Peyer's patch (tissue), 4 donors: ENCODE data around the gene MEF2C. TPM values are rescaled to one million over a fixed set of nuclear protein-coding genes. Genes with fewer than 3 reads are reported as not detected.

ENCODE experiments used
- DNase-seq, 3 donors: peaks; one replicate each; pipeline ENCODE4 v3.0.0-alpha.2; 2017 to 2019
- H3K27ac ChIP-seq, 4 donors: fragments of 200-600 bp; sonication (generic); one replicate each; pipeline ENCODE4 v1.5.1; 2016 to 2019
- H3K27me3 ChIP-seq, 2 donors: fragments of 200-600 bp; sonication (generic); one replicate each; pipeline ENCODE4 v1.5.1; 2019
- H3K36me3 ChIP-seq, 3 donors: fragments of 200-600 bp; sonication (generic); one replicate each; pipeline ENCODE4 v1.5.1; 2016 to 2019
- H3K4me1 ChIP-seq, 4 donors: fragments of 200-600 bp; sonication (generic); one replicate each; pipeline ENCODE4 v1.5.1; 2016 to 2019
- H3K4me3 ChIP-seq, 4 donors: fragments of 200-600 bp; sonication (generic); 1 replicate in 3 of 4; 2 replicates in 1 of 4; pipeline ENCODE4 v1.5.1; 2016 to 2019; ENCODE audit warnings: mild to moderate bottlenecking in 1 of 4
- H3K9me3 ChIP-seq, 4 donors: fragments of 200-600 bp; sonication (generic); one replicate each; pipeline ENCODE4 v1.5.1; 2016 to 2019; ENCODE audit warnings: mild to moderate bottlenecking in 1 of 4
- POLR2A ChIP-seq, 2 donors: fragments of 450-650 bp; IDR thresholded peaks; one replicate each; pipeline ENCODE4 v1.5.1; 2017; ENCODE audit warnings: antibody characterized with exemption in 2 of 2, mild to moderate bottlenecking in 2 of 2, moderate library complexity in 2 of 2
- total RNA-seq, 4 donors: library from RNA; depleted of rRNA; stranded (reverse); fragments of >200 nt; gene quantifications; one replicate each; pipeline ENCODE4 v1.1.0, GENCODE V29; 2016
- TF ChIP-seq, protein P1 (sequence below), 6 experiments: fragments of 450-650 bp in 4 of 6; fragments of 200-600 bp in 2 of 6; sonication (generic) in 1 of 6; IDR thresholded peaks; one replicate each; pipeline ENCODE4 v1.5.1; 2017 to 2019; ENCODE audit warnings: antibody characterized with exemption in 6 of 6, mild to moderate bottlenecking in 3 of 6, moderate library complexity in 1 of 6

Gene MEF2C
- total RNA-seq, 4 donors from 2014 or later = 5.4 to 137 (median 14.4) TPM

DNA sequence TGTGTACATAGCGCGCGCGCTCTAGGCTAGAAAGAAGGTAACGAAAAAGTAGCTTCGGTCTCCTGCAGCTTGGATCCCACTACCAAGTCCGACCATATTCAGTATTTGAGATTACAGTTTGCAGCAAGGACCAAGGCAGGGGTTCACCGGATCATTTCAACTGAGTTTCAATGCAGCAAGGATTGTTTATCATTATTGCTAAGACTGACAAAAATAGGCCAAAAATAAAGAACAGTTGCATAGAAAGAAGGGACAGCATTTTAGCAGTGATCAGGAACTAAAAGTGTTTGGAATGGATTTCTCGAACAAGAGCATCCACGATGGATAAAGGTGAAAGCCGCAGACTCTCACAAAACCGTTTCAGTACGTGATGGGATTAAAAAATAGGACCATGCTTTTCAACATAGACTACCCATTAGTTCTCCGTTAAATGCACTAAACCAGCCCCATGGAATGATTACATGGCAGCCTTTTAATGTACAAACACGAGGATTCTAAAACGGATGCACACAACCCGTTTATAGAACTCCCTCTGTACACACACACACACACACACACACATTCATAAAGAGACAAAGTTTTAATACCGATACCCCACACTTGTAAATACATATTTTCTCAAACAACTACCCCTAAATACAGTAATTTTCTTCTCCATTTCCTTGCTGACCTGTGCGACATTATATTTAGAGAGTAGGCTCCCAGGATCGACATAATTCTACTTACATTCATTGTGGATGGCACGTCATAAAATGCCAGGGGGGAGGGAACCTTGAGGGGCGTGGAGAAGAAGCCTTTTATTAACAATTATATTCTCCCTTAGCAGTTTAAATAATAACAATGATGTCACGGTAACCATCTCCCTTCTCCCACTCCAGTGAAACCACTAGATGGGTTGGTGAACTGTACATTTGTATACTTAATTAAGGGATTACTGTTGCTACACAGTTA is 197.1 kb downstream of the MEF2C start:
- H3K4me1 ChIP-seq = peaks cover 0 to 10% (median 1%) of the 10 kb centered on the region in 4 donors
- no peak for DNase-seq
- H3K27me3 ChIP-seq = peaks cover 0 to 43% of the 10 kb centered on the region in 2 donors
- TF ChIP-seq, protein P1, sequence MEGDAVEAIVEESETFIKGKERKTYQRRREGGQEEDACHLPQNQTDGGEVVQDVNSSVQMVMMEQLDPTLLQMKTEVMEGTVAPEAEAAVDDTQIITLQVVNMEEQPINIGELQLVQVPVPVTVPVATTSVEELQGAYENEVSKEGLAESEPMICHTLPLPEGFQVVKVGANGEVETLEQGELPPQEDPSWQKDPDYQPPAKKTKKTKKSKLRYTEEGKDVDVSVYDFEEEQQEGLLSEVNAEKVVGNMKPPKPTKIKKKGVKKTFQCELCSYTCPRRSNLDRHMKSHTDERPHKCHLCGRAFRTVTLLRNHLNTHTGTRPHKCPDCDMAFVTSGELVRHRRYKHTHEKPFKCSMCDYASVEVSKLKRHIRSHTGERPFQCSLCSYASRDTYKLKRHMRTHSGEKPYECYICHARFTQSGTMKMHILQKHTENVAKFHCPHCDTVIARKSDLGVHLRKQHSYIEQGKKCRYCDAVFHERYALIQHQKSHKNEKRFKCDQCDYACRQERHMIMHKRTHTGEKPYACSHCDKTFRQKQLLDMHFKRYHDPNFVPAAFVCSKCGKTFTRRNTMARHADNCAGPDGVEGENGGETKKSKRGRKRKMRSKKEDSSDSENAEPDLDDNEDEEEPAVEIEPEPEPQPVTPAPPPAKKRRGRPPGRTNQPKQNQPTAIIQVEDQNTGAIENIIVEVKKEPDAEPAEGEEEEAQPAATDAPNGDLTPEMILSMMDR (IDR thresholded peaks at IDR 0.05) = no peak
- TF ChIP-seq POLR2A (IDR thresholded peaks at IDR 0.05) = no peak
- no peak overlapping the region for H3K27ac ChIP-seq
- peaks cover 0 to 12% (median 0%) of the 10 kb centered on the region in 4 donors for H3K9me3 ChIP-seq
- H3K4me3 ChIP-seq = no peak overlapping the region
- H3K36me3 ChIP-seq = no peaks in the 10 kb centered on the region

DNA sequence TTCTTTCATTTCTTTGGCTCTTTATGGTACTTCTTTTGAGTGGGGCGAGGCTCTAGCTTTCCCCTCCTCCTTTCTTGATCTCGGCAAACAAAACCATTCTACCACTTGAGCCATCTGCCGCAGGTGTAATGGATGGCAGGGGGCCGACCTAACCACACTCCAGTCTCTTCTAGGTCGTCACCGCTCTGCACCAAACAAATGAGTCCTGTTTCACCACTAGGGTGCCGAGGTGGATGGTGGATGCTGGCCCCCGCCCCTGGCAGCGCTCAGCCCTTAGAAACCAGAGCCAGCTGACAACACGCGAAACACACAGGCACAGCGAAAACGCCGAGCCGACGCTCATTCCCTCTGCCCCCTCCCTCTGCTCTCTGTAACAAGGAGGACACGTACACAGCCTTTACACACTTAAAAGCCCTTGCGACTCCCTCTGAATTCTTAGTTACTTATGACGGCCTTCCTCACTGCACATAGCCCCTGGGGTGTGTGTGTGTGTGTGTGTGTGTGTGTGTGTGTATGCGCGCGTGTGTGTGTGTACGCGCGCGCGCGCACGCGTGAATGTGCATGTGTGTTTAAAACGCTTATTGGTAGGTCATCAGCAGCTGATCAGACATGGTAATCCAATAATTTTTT is 199.4 kb downstream of the MEF2C start:
- H3K36me3 ChIP-seq = no peaks in the 10 kb centered on the region
- no peak for DNase-seq

DNA sequence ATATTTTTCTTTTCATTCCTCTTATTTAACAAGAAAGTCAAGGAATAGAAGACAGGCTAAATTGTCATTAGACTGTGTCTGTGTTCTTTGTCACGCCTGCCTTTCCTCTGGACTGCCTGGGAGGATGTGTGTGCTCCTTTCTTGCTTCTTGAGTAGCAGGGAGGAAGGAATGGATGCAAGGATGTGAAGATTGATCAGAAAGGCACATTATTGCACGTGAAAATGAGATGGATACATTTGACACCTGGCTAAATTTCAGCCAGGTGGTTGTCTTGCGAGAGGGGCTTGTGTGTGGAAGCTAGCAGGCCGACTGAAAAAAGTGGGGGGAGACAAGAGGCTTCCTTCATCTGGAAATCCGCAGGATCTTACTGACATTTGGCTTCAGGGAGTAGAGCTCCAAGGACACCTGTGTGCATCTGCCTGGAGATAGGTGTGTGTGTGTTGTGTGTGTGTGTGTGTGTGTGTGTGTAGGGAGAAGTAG is 200.1 kb downstream of the MEF2C start:
- H3K27me3 ChIP-seq = peaks cover 4 to 41% of the 10 kb centered on the region in 2 donors
- H3K27ac ChIP-seq = no peak overlapping the region
- peaks cover 0 to 10% (median 5%) of the 10 kb centered on the region in 4 donors for H3K4me1 ChIP-seq
- H3K9me3 ChIP-seq = peaks cover 0 to 12% (median 0%) of the 10 kb centered on the region in 4 donors
- TF ChIP-seq, protein P1 (IDR thresholded peaks at IDR 0.05) = no peak
- TF ChIP-seq POLR2A (IDR thresholded peaks at IDR 0.05) = no peak
- no peaks in the 10 kb centered on the region for H3K36me3 ChIP-seq
- no peak overlapping the region for H3K4me3 ChIP-seq
- no peak for DNase-seq

More for the DNA sequence above, 199.4 kb downstream of the MEF2C start:
- TF ChIP-seq, protein P1 (IDR thresholded peaks at IDR 0.05) = no peak
- no peak for TF ChIP-seq POLR2A (IDR thresholded peaks at IDR 0.05)
- no peak overlapping the region for H3K27ac ChIP-seq
- no peak overlapping the region for H3K4me3 ChIP-seq
- peaks cover 4 to 41% of the 10 kb centered on the region in 2 donors for H3K27me3 ChIP-seq
- peaks cover 0 to 12% (median 0%) of the 10 kb centered on the region in 4 donors for H3K9me3 ChIP-seq
- peaks cover 0 to 10% (median 5%) of the 10 kb centered on the region in 4 donors for H3K4me1 ChIP-seq

DNA sequence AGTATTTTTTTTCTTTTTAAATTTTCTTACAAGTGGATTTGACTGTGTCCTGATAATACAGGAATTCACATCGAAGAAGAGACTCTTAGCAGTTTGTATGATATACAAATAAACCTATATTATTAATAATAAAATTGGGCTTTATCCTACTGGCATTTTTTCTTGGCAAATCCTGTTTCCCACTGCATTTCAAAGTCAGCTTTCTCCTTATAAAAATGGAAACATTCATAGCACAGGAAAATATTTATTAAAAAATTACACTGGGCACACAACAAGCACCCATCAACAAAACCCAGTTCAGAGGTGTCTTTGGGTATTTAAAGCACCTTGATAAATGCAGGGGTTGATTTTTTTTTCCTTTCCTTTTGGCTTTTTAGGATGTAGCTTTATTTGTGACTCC is 200.9 kb downstream of the MEF2C start:
- H3K9me3 ChIP-seq = peaks cover 0 to 12% (median 0%) of the 10 kb centered on the region in 4 donors
- peaks cover 4 to 45% of the 10 kb centered on the region in 2 donors for H3K27me3 ChIP-seq
- peaks cover 0 to 10% (median 5%) of the 10 kb centered on the region in 4 donors for H3K4me1 ChIP-seq
- no peak for TF ChIP-seq POLR2A (IDR thresholded peaks at IDR 0.05)
- TF ChIP-seq, protein P1 (IDR thresholded peaks at IDR 0.05) = no peak
- no peak for DNase-seq
- H3K4me3 ChIP-seq = no peak overlapping the region
- H3K27ac ChIP-seq = no peak overlapping the region
- no peaks in the 10 kb centered on the region for H3K36me3 ChIP-seq

DNA sequence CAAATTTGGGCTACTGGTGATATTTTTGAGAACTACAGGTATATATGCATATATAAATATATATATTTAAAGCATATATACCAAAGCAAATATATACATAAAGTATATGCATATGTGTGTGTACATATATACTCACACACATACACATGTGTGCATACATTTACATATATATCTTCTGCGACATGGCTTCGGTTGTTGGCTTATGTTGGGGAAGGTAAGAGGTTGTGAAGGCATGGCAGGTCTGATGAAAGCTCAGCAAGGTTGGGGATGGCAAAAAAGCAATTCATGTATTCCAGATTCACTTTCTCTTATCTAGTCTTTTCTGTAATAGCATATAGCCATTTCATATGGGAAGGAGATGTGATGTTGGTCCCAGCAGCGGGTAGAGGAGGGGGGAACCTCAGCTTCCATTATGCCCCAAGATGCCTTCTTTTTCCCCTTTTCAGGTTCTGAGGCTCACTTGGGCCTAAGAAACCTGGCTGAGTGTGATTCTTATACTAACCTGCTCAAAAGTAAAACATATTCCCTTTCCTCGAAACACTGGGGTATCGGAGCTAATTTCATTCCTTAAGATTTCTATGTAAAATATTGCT is 201.7 kb downstream of the MEF2C start:
- peaks cover 4 to 50% of the 10 kb centered on the region in 2 donors for H3K27me3 ChIP-seq
- DNase-seq = no peak
- H3K4me1 ChIP-seq = peaks cover 0 to 10% (median 5%) of the 10 kb centered on the region in 4 donors
- no peaks in the 10 kb centered on the region for H3K36me3 ChIP-seq
- H3K9me3 ChIP-seq = peaks cover 0 to 12% (median 0%) of the 10 kb centered on the region in 4 donors
- H3K27ac ChIP-seq = no peak overlapping the region
- TF ChIP-seq, protein P1 (IDR thresholded peaks at IDR 0.05) = no peak
- no peak for TF ChIP-seq POLR2A (IDR thresholded peaks at IDR 0.05)
- no peak overlapping the region for H3K4me3 ChIP-seq
